Spinal cord (tissue), 10 donors: ENCODE results near the gene ANO6. TPM values are rescaled to one million over a fixed set of nuclear protein-coding genes. Genes with fewer than 3 reads are reported as not detected.

ENCODE experiments used
- DNase-seq, 6 donors: peaks; one replicate each; pipeline versions ENCODE4 v3.0.0 to v3.0.0-alpha.2; 2013 to 2015; ENCODE audit warnings: low spot score in 6 of 6, low read depth in 4 of 6
- H3K27ac ChIP-seq: one replicate; pipeline ENCODE4 v1.5.1; 2013; ENCODE audit warnings: low read depth, low read length, control low read depth
- H3K27me3 ChIP-seq: one replicate; pipeline ENCODE4 v1.6.1; 2013; ENCODE audit warnings: low read length; ENCODE audit not compliant: control insufficient read depth, insufficient read depth
- H3K36me3 ChIP-seq: one replicate; pipeline ENCODE4 v1.6.1; 2013; ENCODE audit warnings: low read length; ENCODE audit not compliant: control insufficient read depth, insufficient read depth
- H3K4me1 ChIP-seq: one replicate; pipeline ENCODE4 v1.6.1; 2013; ENCODE audit warnings: low read length; ENCODE audit not compliant: control insufficient read depth, insufficient read depth
- H3K4me3 ChIP-seq: one replicate; pipeline ENCODE4 v1.5.1; 2013; ENCODE audit warnings: low read depth, low read length, control low read depth
- H3K9me3 ChIP-seq: one replicate; pipeline ENCODE4 v1.6.1; 2013; ENCODE audit warnings: low read length; ENCODE audit not compliant: control insufficient read depth, insufficient read depth
- WGBS: methylation state at CpG from one replicate; pipeline ENCODE4 v1.1.5; 2013; ENCODE audit warnings: missing lambda C conversion rate; ENCODE audit not compliant: insufficient coverage; 5-methylcytosine and 5-hydroxymethylcytosine counted together
- polyA plus RNA-seq, 2 donors: library from polyadenylated mRNA; unstranded; fragments of 120-200 nt; gene quantifications; one replicate each; pipeline ENCODE4 v1.2.1, GENCODE V29; 2013; ENCODE audit not compliant: insufficient read length in 2 of 2
- total RNA-seq, 2 donors: library from RNA; depleted of rRNA in 1 of 2; stranded (reverse); fragments of 120-200 nt in 1 of 2; fragments of >200 nt in 1 of 2; gene quantifications; one replicate each; pipeline versions ENCODE4 v1.2.3 to v1.2.4, GENCODE V29; 2013 to 2014
- donor health status: healthy.

Gene ANO6
- total and polyA plus RNA-seq, 4 donors, result 21.6 to 105 (median 42.9) TPM

DNA sequence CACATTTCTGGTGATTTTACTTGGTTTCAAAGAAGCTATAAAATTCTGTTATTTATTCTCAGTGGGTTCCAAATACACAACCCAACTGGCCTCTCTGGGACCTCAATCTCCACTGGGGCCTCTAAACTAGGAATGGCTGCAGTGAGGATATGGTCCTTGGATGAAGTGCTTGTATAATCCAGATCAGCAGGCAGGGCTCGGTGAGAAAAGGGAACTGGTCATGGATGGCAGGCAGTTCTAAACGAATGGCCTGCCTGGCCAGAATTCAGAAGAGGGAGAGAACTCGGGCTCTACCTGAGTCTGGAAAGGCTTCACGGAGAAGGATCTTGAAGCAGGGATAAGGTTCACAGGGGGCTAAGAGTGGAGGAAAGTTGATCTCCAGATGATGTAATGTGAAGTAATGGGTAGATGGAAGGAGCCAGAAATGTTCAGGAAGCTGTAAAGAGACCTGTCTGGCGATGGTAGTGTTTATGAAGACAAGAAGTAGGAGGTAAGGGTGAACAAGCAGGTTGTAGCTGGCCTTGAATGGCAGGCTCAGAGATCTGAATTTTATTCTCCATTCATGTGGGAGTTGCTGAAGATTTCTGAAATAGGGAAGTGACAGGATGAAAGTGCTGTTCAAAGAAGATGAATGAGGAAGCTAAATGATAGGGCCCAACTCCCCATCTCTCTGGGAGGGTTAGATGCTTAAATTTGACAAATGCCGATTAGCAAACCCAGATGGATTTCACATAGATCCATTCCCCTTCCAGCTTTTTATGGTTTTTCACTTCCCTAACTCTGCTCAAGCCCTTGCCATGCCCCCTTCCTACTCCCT lies 31.5 kb upstream of the ANO6 start:
- DNase-seq, result no peak
- no peaks in the 10 kb centered on the region for H3K9me3 ChIP-seq
- no peaks in the 10 kb centered on the region for H3K36me3 ChIP-seq
- WGBS, result 74% methylated on average over 5 of the region's 6 CpGs
- H3K4me3 ChIP-seq, result no peak overlapping the region
- H3K27ac ChIP-seq, result no peak overlapping the region
- no peaks in the 10 kb centered on the region for H3K27me3 ChIP-seq
- H3K4me1 ChIP-seq, result no peaks in the 10 kb centered on the region

GRCh38 chr12:45186762-45187161 lies 29.1 kb upstream of the ANO6 start:
- no peaks in the 10 kb centered on the region for H3K4me1 ChIP-seq
- H3K27me3 ChIP-seq, result no peaks in the 10 kb centered on the region
- no peaks in the 10 kb centered on the region for H3K36me3 ChIP-seq
- no peaks in the 10 kb centered on the region for H3K9me3 ChIP-seq
- 100% methylated on average over 1 of the region's 2 CpGs for WGBS
- H3K27ac ChIP-seq, result no peak overlapping the region
- no peak for DNase-seq
- H3K4me3 ChIP-seq, result no peak overlapping the region

DNA sequence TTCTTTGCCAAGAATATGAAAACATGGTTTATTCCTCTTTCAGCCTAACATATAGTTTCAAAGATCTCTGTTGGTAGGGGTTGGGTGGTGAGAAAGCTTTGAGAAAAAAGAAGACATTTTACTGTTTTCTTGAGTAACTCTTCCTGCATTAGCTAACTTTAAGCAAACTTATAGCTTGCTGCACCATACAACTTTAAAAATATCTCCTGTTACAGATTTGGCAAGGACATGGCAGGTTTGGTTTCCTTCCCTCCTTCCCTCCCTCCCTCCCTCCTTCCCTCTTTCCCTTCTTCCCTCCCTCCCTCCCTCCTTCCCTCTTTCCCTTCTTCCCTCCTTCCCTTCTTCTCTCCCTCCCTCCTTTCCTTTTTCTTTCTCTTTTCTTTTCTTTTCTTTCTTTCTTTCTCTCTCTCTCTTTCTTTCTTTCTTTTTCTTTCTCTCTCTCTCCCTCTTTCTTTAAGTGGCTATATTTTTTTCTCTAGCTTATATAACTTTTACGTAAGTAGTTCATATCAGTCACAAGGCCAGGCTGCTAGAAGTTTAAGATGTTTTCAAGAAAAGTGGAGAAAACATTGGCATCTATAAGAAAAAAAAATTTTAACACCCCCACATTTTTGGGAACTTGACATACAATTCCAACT lies 26.0 kb upstream of the ANO6 start:
- no peak overlapping the region for H3K4me3 ChIP-seq

DNA sequence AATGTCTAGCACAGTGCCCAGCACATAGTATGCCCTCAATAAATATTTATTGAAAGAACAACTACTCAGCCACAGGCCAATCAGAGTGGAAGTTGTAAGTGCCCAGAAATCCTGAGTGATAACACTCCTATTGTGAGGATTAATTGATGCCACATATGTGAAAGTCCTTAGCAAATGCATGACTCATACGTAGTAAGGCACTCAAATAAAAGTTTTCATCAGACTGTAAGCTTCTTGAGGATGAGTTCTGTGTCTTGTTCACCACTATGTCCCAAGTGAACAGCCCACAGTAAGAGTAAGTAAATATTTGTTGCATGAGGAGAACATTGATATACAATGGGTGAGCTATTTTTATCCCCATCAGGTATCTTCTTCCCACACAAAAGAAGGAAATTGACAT lies 24.7 kb upstream of the ANO6 start:
- H3K4me3 ChIP-seq, result no peak overlapping the region
- no peaks in the 10 kb centered on the region for H3K4me1 ChIP-seq
- H3K27ac ChIP-seq, result no peak overlapping the region
- no CpG with 5 or more reads among the region's 1 CpG for WGBS
- no peaks in the 10 kb centered on the region for H3K36me3 ChIP-seq
- no peaks in the 10 kb centered on the region for H3K27me3 ChIP-seq
- H3K9me3 ChIP-seq, result no peaks in the 10 kb centered on the region
- no peak for DNase-seq

More for the DNA sequence above, 26.0 kb upstream of the ANO6 start:
- DNase-seq, result no peak
- Histone ChIP-seq H3K27me3 (no peaks in the 10 kb centered on the region), H3K9me3 (no peaks in the 10 kb centered on the region), H3K4me1 (no peaks in the 10 kb centered on the region), H3K36me3 (no peaks in the 10 kb centered on the region), H3K27ac (no peak overlapping the region)
- no CpG with 5 or more reads among the region's 1 CpG for WGBS

- no CpG with 5 or more reads among the region's 4 CpGs for WGBS
- Histone ChIP-seq H3K4me1 (no peaks in the 10 kb centered on the region), H3K27ac (no peak overlapping the region), H3K4me3 (no peak overlapping the region), H3K27me3 (no peaks in the 10 kb centered on the region), H3K36me3 (no peaks in the 10 kb centered on the region), H3K9me3 (no peaks in the 10 kb centered on the region)
- no peak for DNase-seq
These were observed 23.2 kb upstream of the ANO6 start for GRCh38 chr12:45192707-45193106.

GRCh38 chr12:45200491-45201043 lies 15.3 kb upstream of the ANO6 start:
- no peaks in the 10 kb centered on the region for H3K9me3 ChIP-seq
- WGBS, result 91% methylated on average over 4 of the region's 7 CpGs
- H3K4me3 ChIP-seq, result no peak overlapping the region
- DNase-seq, result no peak
- H3K36me3 ChIP-seq, result no peaks in the 10 kb centered on the region
- no peaks in the 10 kb centered on the region for H3K27me3 ChIP-seq
- H3K27ac ChIP-seq, result no peak overlapping the region
- no peaks in the 10 kb centered on the region for H3K4me1 ChIP-seq

GRCh38 chr12:45203767-45204166 lies 12.1 kb upstream of the ANO6 start:
- Histone ChIP-seq H3K9me3 (no peaks in the 10 kb centered on the region), H3K27ac (no peak overlapping the region), H3K36me3 (no peaks in the 10 kb centered on the region), H3K27me3 (no peaks in the 10 kb centered on the region), H3K4me1 (no peaks in the 10 kb centered on the region), H3K4me3 (no peak overlapping the region)
- no peak for DNase-seq
- no CpG with 5 or more reads among the region's 1 CpG for WGBS

GRCh38 chr12:45204757-45205156 lies 11.1 kb upstream of the ANO6 start:
- H3K27me3 ChIP-seq, result no peaks in the 10 kb centered on the region
- no peaks in the 10 kb centered on the region for H3K4me1 ChIP-seq
- no peaks in the 10 kb centered on the region for H3K9me3 ChIP-seq
- H3K27ac ChIP-seq, result no peak overlapping the region
- no peak for DNase-seq
- no peak overlapping the region for H3K4me3 ChIP-seq
- 100% methylated on average over 1 of the region's 3 CpGs for WGBS
- no peaks in the 10 kb centered on the region for H3K36me3 ChIP-seq

GRCh38 chr12:45205165-45205825 lies 10.6 kb upstream of the ANO6 start:
- WGBS, result 96% methylated on average over 3 of the region's 4 CpGs
- Histone ChIP-seq H3K4me3 (no peak overlapping the region), H3K27ac (no peak overlapping the region), H3K27me3 (no peaks in the 10 kb centered on the region), H3K36me3 (no peaks in the 10 kb centered on the region), H3K9me3 (no peaks in the 10 kb centered on the region), H3K4me1 (no peaks in the 10 kb centered on the region)
- DNase-seq, result no peak
